Activated T-helper 1 cell treated with anti-CD3 and anti-CD28 coated beads, Interleukin-12 subunit alpha, Interleukin-12 subunit beta, Interleukin-2, Interleukin-4 antibody, amounts not matched to agents 30 ng/mL and 10 ng/mL and 1 ng/mL, durations not matched to agents 14 hours and 24 hours and 36 hours (primary cell): ENCODE data around the gene FBXO28. TPM values are rescaled to one million over a fixed set of nuclear protein-coding genes. Genes with fewer than 3 reads are reported as not detected.

Source experiments
- DNase-seq: peaks from one replicate; pipeline ENCODE4 v3.0.0; 2021; ENCODE audit warnings: low spot score
- H3K27ac Mint-ChIP-seq: one replicate; pipeline ENCODE4 v1.8.0; 2021; ENCODE audit warnings: mild to moderate bottlenecking, mixed read lengths
- H3K27me3 Mint-ChIP-seq: one replicate; pipeline ENCODE4 v1.8.0; 2022; ENCODE audit warnings: mild to moderate bottlenecking, moderate library complexity, mixed read lengths; ENCODE audit not compliant: insufficient read depth
- H3K36me3 Mint-ChIP-seq: one replicate; pipeline ENCODE4 v1.8.0; 2021; ENCODE audit warnings: low read depth, mixed read lengths
- H3K4me1 Mint-ChIP-seq: one replicate; pipeline ENCODE4 v1.8.0; 2021; ENCODE audit warnings: low read depth, mixed read lengths
- H3K4me3 Mint-ChIP-seq: one replicate; pipeline ENCODE4 v1.8.0; 2021; ENCODE audit warnings: mild to moderate bottlenecking, moderate library complexity, mixed read lengths
- H3K9me3 Mint-ChIP-seq: one replicate; pipeline ENCODE4 v1.8.0; 2021; ENCODE audit warnings: mixed read lengths
- intact Hi-C: fragments of 100-400 bp; cut with micrococcal nuclease; formaldehyde crosslinking; loops from one replicate; pipeline ENCODE4 v1.15.1; 2024
- total RNA-seq: library from RNA; stranded (reverse); gene quantifications from 2 replicates; pipeline ENCODE4 v1.2.3, GENCODE V29; 2022

The FBXO28 gene
- total RNA-seq, 1 donor from 2014 or later: 32.2 TPM

- intact Hi-C loops: no loop called here
These were observed 31.8 kb upstream of the FBXO28 start for GRCh38 chr1:224082146-224082545.

DNA sequence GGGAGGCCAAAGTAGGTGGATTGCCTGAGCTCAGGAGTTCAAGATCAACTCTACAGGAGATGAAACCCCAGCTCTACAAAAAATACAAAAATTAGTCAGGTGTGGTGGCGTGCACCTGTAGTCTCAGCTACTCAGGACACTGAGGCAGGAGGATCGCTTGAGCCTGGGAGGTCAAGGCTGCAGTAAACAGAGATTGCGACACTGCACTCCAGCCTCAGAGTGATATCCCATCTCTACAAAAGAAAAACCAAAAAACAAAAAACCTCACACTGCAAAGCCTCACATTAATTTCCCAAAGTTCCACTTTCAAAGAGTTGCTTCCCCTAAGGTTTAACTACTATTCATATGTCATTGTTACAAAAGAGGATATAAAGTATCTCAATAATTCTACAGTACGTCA is 29.0 kb upstream of the FBXO28 start:
- no peak for DNase-seq
- Mint-ChIP-seq H3K4me1 (no peaks in the 10 kb centered on the region), H3K27me3 (peaks cover 24% of the 10 kb centered on the region), H3K9me3 (no peaks in the 10 kb centered on the region), H3K4me3 (no peak overlapping the region), H3K36me3 (no peaks in the 10 kb centered on the region), H3K27ac (no peak overlapping the region)
- intact Hi-C loops: no loop called here

More at GRCh38 chr1:224082146-224082545, 31.8 kb upstream of the FBXO28 start:
- no peak for DNase-seq
- Mint-ChIP-seq H3K9me3 (no peaks in the 10 kb centered on the region), H3K36me3 (no peaks in the 10 kb centered on the region), H3K4me3 (no peak overlapping the region), H3K27ac (no peak overlapping the region), H3K27me3 (peaks cover 18% of the 10 kb centered on the region), H3K4me1 (no peaks in the 10 kb centered on the region)

GRCh38 chr1:224085421-224086108 is 28.3 kb upstream of the FBXO28 start:
- Mint-ChIP-seq H3K4me3 (no peak overlapping the region), H3K27ac (no peak overlapping the region), H3K4me1 (no peaks in the 10 kb centered on the region), H3K9me3 (no peaks in the 10 kb centered on the region), H3K27me3 (peaks cover 22% of the 10 kb centered on the region), H3K36me3 (no peaks in the 10 kb centered on the region)
- DNase-seq: no peak
- intact Hi-C loops: no loop called here

DNA sequence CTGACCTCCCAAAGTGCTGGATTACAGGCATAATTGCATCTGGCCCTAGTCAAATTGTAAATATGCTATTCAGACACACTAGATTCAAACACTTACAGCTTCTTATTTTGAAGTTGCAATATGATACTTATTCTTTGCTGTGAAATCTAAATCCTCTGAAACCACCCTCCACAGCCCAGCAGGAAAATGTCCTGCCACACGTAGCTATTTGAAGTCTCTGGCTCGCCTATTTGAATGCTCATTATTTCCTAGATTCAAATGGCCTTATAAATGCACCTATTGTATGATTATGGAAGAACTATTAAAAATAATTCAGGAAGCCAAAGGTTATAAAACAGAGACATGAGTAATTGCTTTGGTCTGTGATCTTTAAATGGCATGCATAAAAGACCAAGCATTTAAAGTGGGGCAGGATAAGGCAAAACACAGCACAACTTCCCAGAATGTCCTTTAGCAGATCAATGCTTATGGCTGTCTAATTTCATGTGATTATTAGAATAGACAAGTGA is 26.6 kb upstream of the FBXO28 start:
- peaks cover 21% of the 10 kb centered on the region for H3K27me3 Mint-ChIP-seq
- H3K9me3 Mint-ChIP-seq: no peaks in the 10 kb centered on the region
- H3K4me1 Mint-ChIP-seq: no peaks in the 10 kb centered on the region
- no peak for DNase-seq
- H3K4me3 Mint-ChIP-seq: no peak overlapping the region
- H3K36me3 Mint-ChIP-seq: no peaks in the 10 kb centered on the region
- H3K27ac Mint-ChIP-seq: no peak overlapping the region
- intact Hi-C loops: no loop called here

DNA sequence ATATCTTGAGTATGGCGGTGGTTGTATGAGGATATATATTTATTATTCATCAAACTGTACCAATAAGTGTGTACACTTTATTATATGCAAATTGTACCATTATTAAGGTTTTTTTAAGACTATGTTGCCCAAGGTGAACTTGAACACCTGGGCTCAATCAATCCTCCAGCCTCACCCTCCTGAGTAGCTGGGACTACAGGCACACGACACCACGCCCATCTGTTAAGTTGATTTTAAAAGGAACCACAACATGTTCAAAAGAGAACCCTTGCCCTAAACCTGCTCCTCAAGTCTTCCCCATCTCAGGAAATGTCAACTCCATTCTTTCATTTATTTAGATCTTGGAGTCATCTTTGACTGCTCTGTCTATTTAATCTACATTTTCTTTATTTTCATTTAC is 24.3 kb upstream of the FBXO28 start:
- Mint-ChIP-seq H3K9me3 (no peaks in the 10 kb centered on the region), H3K4me3 (no peak overlapping the region), H3K4me1 (no peaks in the 10 kb centered on the region), H3K36me3 (no peaks in the 10 kb centered on the region), H3K27ac (no peak overlapping the region), H3K27me3 (peaks cover 21% of the 10 kb centered on the region)
- intact Hi-C loops: no loop called here
- DNase-seq: no peak

DNA sequence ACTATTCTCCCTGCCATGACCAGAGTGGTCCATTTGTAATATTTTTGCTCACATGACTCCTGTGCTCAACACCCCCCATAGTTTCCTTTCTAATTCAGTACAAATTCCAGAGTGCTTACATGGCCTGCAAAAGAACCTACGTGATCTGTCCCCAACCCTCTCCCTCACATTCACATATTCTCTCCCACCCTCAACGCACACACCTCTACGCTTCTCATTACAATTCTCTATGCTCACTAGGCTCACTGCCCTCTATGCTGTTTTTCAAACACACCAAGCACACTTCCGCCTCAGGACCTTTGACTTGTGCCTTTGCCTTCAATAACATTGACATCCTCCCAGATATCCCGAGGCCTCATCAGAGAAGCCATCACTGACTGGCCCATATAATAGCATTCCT is 23.8 kb upstream of the FBXO28 start:
- no peaks in the 10 kb centered on the region for H3K36me3 Mint-ChIP-seq
- H3K4me1 Mint-ChIP-seq: no peaks in the 10 kb centered on the region
- intact Hi-C loops: no loop called here
- H3K9me3 Mint-ChIP-seq: no peaks in the 10 kb centered on the region
- H3K27me3 Mint-ChIP-seq: peaks cover 21% of the 10 kb centered on the region
- H3K4me3 Mint-ChIP-seq: no peak overlapping the region
- H3K27ac Mint-ChIP-seq: no peak overlapping the region
- DNase-seq: no peak

- no peaks in the 10 kb centered on the region for H3K4me1 Mint-ChIP-seq
- H3K27ac Mint-ChIP-seq: no peak overlapping the region
- DNase-seq: no peak
- no peak overlapping the region for H3K4me3 Mint-ChIP-seq
- intact Hi-C loops: no loop called here
- H3K27me3 Mint-ChIP-seq: peaks cover 25% of the 10 kb centered on the region
- no peaks in the 10 kb centered on the region for H3K9me3 Mint-ChIP-seq
- H3K36me3 Mint-ChIP-seq: no peaks in the 10 kb centered on the region
These were observed 21.8 kb upstream of the FBXO28 start for GRCh38 chr1:224092111-224092510.

- Mint-ChIP-seq H3K36me3 (no peaks in the 10 kb centered on the region), H3K4me3 (no peak overlapping the region), H3K27me3 (peaks cover 24% of the 10 kb centered on the region)
These were observed 21.3 kb upstream of the FBXO28 start for GRCh38 chr1:224092601-224093000.

DNA sequence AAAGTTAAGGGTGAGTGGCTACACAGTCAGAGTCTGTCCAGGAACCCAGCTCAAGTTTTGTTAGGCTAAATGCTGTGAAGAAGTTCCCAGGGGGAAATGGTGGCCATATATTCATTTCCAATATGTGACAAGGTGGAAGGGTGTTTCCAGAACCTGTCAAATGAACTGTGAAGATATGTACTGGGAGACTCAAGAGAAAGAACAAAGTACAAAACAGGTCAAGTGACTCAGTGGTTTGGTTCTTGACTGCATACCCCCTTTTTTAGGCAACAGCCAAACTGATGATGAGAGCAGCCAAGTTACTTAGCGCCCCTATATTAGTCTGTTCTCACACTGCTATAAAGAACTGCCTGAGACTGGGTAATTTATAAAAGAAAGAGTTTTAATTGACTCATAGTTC is 18.6 kb upstream of the FBXO28 start:
- H3K4me3 Mint-ChIP-seq: no peak overlapping the region
- no peaks in the 10 kb centered on the region for H3K4me1 Mint-ChIP-seq
- no peaks in the 10 kb centered on the region for H3K36me3 Mint-ChIP-seq

More at GRCh38 chr1:224092601-224093000, 21.3 kb upstream of the FBXO28 start:
- intact Hi-C loops: no loop called here
- H3K9me3 Mint-ChIP-seq: no peaks in the 10 kb centered on the region
- no peak overlapping the region for H3K27ac Mint-ChIP-seq
- DNase-seq: no peak
- no peaks in the 10 kb centered on the region for H3K4me1 Mint-ChIP-seq

DNA sequence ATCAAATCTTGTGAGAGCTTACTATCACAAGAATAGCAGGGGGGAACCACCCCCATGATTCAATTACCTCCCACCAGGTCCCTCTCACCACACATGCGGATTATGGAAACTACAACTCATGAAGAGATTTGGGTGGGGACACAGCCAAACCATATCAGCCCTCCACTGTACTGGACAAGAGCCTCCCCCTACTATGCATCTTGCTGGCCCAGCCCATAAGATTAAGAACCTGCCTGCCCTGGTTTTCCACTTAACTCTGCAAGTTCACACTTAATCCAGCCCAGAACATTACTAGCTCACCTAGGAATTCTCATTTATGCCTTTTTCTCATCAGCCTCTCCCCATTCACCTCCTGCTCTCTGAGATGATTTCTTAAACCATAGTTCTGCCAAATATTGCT is 18.0 kb upstream of the FBXO28 start:
- DNase-seq: no peak
- intact Hi-C loops: no loop called here
- H3K27ac Mint-ChIP-seq: no peak overlapping the region
- peaks cover 18% of the 10 kb centered on the region for H3K27me3 Mint-ChIP-seq
- no peaks in the 10 kb centered on the region for H3K9me3 Mint-ChIP-seq
- no peaks in the 10 kb centered on the region for H3K36me3 Mint-ChIP-seq
- H3K4me1 Mint-ChIP-seq: no peaks in the 10 kb centered on the region
- no peak overlapping the region for H3K4me3 Mint-ChIP-seq

More for the DNA sequence above, 18.6 kb upstream of the FBXO28 start:
- no peak for DNase-seq
- Mint-ChIP-seq H3K27me3 (peaks cover 18% of the 10 kb centered on the region), H3K27ac (no peak overlapping the region), H3K9me3 (no peaks in the 10 kb centered on the region)
- intact Hi-C loops: no loop called here

- no peak overlapping the region for H3K4me3 Mint-ChIP-seq
- no peak for DNase-seq
- no peaks in the 10 kb centered on the region for H3K36me3 Mint-ChIP-seq
- no peaks in the 10 kb centered on the region for H3K4me1 Mint-ChIP-seq
- H3K27me3 Mint-ChIP-seq: peaks cover 18% of the 10 kb centered on the region
- intact Hi-C loops: no loop called here
- H3K9me3 Mint-ChIP-seq: no peaks in the 10 kb centered on the region
- H3K27ac Mint-ChIP-seq: no peak overlapping the region
These were observed 17.1 kb upstream of the FBXO28 start for GRCh38 chr1:224096773-224097172.

GRCh38 chr1:224098007-224098406 is 15.9 kb upstream of the FBXO28 start:
- Mint-ChIP-seq H3K9me3 (no peaks in the 10 kb centered on the region), H3K27ac (no peak overlapping the region), H3K36me3 (no peaks in the 10 kb centered on the region), H3K27me3 (peaks cover 25% of the 10 kb centered on the region), H3K4me3 (no peak overlapping the region), H3K4me1 (no peaks in the 10 kb centered on the region)
- intact Hi-C loops: no loop called here
- no peak for DNase-seq

GRCh38 chr1:224106568-224107281 is 7.2 kb upstream of the FBXO28 start:
- Mint-ChIP-seq H3K4me3 (no peak overlapping the region), H3K9me3 (no peaks in the 10 kb centered on the region), H3K36me3 (no peaks in the 10 kb centered on the region), H3K27ac (no peak overlapping the region), H3K4me1 (peaks cover 8% of the 10 kb centered on the region), H3K27me3 (peaks cover 40% of the 10 kb centered on the region)
- DNase-seq: no peak
- intact Hi-C loops: no loop called here
